ENCODE results near the gene ZGLP1.

ZGLP1 gene

GRCh38 chr19:10295847-10296591 is 13.6 kb downstream of the ZGLP1 start:
- H3K27me3 Mint-ChIP-seq (ENCODE audit: low read depth), result peaks cover 83% of the 10 kb centered on the region
- peaks cover 9% of the 10 kb centered on the region for H3K4me1 Mint-ChIP-seq
- H3K36me3 Mint-ChIP-seq (ENCODE audit: low read depth), result no peaks in the 10 kb centered on the region
- H3K4me3 Mint-ChIP-seq, result peak overlapping the region; percentile 52 to 70 (median 59)
- peaks cover 3% of the 10 kb centered on the region for H3K9me3 Mint-ChIP-seq
- TF ChIP-seq, protein P1, sequence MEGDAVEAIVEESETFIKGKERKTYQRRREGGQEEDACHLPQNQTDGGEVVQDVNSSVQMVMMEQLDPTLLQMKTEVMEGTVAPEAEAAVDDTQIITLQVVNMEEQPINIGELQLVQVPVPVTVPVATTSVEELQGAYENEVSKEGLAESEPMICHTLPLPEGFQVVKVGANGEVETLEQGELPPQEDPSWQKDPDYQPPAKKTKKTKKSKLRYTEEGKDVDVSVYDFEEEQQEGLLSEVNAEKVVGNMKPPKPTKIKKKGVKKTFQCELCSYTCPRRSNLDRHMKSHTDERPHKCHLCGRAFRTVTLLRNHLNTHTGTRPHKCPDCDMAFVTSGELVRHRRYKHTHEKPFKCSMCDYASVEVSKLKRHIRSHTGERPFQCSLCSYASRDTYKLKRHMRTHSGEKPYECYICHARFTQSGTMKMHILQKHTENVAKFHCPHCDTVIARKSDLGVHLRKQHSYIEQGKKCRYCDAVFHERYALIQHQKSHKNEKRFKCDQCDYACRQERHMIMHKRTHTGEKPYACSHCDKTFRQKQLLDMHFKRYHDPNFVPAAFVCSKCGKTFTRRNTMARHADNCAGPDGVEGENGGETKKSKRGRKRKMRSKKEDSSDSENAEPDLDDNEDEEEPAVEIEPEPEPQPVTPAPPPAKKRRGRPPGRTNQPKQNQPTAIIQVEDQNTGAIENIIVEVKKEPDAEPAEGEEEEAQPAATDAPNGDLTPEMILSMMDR (IDR thresholded peaks at IDR 0.05; ENCODE audit: unreplicated experiment in 3 of 3), result no peak
- no peak overlapping the region for H3K27ac Mint-ChIP-seq

GRCh38 chr19:10295305-10295846 is 14.2 kb downstream of the ZGLP1 start:
- TF ChIP-seq, protein P1 (IDR thresholded peaks at IDR 0.05; ENCODE audit: unreplicated experiment in 3 of 3), result peak in 1 of 3 experiments; percentile 8
- Mint-ChIP-seq H3K27me3 (ENCODE audit: low read depth) (peaks cover 89% of the 10 kb centered on the region), H3K4me3 (peak overlapping the region; percentile 52 to 70 (median 59)), H3K27ac (no peak overlapping the region), H3K36me3 (ENCODE audit: low read depth) (no peaks in the 10 kb centered on the region), H3K4me1 (peaks cover 13% of the 10 kb centered on the region), H3K9me3 (peaks cover 3% of the 10 kb centered on the region)

DNA sequence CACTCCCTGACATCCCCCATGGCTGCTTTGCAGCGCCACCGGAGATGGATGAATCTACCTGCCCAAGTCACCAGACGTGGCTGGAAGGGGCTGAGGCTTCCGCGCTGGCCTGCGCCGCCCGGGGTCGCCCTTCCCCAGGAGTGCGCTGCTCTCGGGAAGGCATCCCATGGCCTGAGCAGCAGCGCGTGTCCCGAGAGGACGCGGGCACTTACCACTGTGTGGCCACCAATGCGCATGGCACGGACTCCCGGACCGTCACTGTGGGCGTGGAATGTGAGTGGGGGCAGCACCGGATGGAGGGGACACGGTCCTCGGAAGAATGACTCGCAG is 15.3 kb downstream of the ZGLP1 start:
- Mint-ChIP-seq H3K36me3 (ENCODE audit: low read depth) (no peaks in the 10 kb centered on the region), H3K27me3 (ENCODE audit: low read depth) (peaks cover 95% of the 10 kb centered on the region), H3K4me1 (peaks cover 15% of the 10 kb centered on the region), H3K4me3 (peak overlapping the region in 1 of 3 experiments; percentile 11), H3K27ac (no peak overlapping the region), H3K9me3 (peaks cover 3% of the 10 kb centered on the region)
- TF ChIP-seq, protein P1 (IDR thresholded peaks at IDR 0.05; ENCODE audit: unreplicated experiment in 3 of 3), result peak in 1 of 3 experiments; percentile 11

DNA sequence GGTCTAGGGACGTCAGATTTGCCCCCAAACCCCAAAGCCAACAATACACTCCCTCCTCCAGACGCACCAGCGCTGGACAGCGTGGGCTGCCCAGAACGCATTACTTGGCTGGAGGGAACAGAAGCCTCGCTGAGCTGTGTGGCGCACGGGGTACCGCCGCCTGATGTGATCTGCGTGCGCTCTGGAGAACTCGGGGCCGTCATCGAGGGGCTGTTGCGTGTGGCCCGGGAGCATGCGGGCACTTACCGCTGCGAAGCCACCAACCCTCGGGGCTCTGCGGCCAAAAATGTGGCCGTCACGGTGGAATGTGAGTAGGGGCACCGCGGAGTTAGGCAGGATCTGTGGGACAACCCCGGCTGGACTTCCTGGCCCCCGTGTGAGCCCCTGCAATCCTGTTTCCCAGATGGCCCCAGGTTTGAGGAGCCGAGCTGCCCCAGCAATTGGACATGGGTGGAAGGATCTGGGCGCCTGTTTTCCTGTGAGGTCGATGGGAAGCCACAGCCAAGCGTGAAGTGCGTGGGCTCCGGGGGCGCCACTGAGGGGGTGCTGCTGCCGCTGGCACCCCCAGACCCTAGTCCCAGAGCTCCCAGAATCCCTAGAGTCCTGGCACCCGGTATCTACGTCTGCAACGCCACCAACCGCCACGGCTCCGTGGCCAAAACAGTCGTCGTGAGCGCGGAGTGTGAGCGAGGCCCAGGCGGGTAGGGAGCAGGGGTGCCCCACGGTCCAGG is 15.8 kb downstream of the ZGLP1 start:
- TF ChIP-seq, protein P1 (IDR thresholded peaks at IDR 0.05; ENCODE audit: unreplicated experiment in 3 of 3), result no peak
- Mint-ChIP-seq H3K27ac (no peak overlapping the region), H3K27me3 (ENCODE audit: low read depth) (peaks cover 98% of the 10 kb centered on the region), H3K36me3 (ENCODE audit: low read depth) (no peaks in the 10 kb centered on the region), H3K4me3 (no peak overlapping the region), H3K4me1 (peaks cover 17% of the 10 kb centered on the region), H3K9me3 (peaks cover 3% of the 10 kb centered on the region)

DNA sequence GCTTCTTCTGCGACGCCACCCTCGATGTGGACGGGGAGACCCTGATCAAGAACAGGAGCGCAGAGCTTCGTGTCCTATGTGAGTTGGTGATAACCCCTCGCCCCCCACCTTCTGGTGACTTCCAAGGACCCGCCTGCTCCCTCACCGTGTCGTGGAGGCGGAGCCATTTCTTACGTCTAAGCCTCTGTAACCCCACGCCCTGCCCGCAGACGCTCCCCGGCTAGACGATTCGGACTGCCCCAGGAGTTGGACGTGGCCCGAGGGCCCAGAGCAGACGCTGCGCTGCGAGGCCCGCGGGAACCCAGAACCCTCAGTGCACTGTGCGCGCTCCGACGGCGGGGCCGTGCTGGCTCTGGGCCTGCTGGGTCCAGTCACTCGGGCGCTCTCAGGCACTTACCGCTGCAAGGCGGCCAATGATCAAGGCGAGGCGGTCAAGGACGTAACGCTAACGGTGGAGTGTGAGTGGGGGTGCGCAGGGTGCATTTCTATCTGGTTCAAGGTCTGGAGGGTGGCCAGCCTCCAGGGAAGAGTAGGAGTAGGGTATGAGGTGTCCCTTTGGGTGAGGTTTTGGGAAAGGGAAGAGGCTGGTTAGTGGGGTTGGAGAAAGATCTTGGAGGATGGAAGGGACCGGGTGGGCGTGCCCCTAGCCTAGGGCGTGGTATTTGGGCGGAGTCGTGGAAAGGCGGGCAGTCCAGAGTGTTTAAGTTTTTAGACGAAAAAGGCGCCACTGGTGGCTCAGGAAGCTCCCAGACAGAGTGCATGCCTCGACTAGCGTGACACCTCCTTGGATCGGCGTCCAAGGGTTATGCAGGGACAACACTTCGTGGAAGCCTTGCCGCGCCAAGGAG is 16.6 kb downstream of the ZGLP1 start:
- no peaks in the 10 kb centered on the region for H3K36me3 Mint-ChIP-seq (ENCODE audit: low read depth)
- H3K27me3 Mint-ChIP-seq (ENCODE audit: low read depth), result peaks cover 99% of the 10 kb centered on the region
- TF ChIP-seq, protein P1 (IDR thresholded peaks at IDR 0.05; ENCODE audit: unreplicated experiment in 3 of 3), result no peak
- H3K4me3 Mint-ChIP-seq, result peak overlapping the region; percentile 73 to 75 (median 74)
- H3K27ac Mint-ChIP-seq, result no peak overlapping the region
- peaks cover 21% of the 10 kb centered on the region for H3K4me1 Mint-ChIP-seq
- peaks cover 3% of the 10 kb centered on the region for H3K9me3 Mint-ChIP-seq
